ENCODE results near the gene PPP2R5C. TPM values are rescaled to one million over a fixed set of nuclear protein-coding genes. Genes with fewer than 3 reads are reported as not detected.

The PPP2R5C gene
- total and polyA plus RNA-seq, 2 donors from 2014 or later: 65.6 to 129 TPM

- no peak for DNase-seq
- H3K27me3 ChIP-seq (ENCODE audit: control insufficient read depth, insufficient read depth, low read length): no peaks in the 10 kb centered on the region
- intact Hi-C loops (cut with DNase I): no loop called here
These were observed 26.6 kb downstream of the PPP2R5C start for GRCh38 chr14:101788016-101788635.

GRCh38 chr14:101789222-101789621 lies 27.7 kb downstream of the PPP2R5C start:
- no peaks in the 10 kb centered on the region for H3K36me3 ChIP-seq (ENCODE audit: control insufficient read depth in 2 of 3, insufficient read depth in 3 of 3, low read length in 3 of 3)
- H3K27me3 ChIP-seq (ENCODE audit: control insufficient read depth, insufficient read depth, low read length): no peaks in the 10 kb centered on the region
- intact Hi-C loops (cut with DNase I): no loop called here
- no peak overlapping the region for H3K9ac ChIP-seq (ENCODE audit: low read length in 3 of 3)
- no peak overlapping the region for H3K27ac ChIP-seq (ENCODE audit: low read depth in 2 of 2, low read length in 2 of 2)
- H3K4me1 ChIP-seq (ENCODE audit: control insufficient read depth in 2 of 3, insufficient read depth in 2 of 3, low read depth in 1 of 3, low read length in 3 of 3): no peaks in the 10 kb centered on the region
- no peak for DNase-seq
- H3K4me3 ChIP-seq (ENCODE audit: low read length in 3 of 3): no peak overlapping the region
- no peak for FAIRE-seq
- TF ChIP-seq CTCF (IDR thresholded peaks at IDR 0.05; ENCODE audit: borderline replicate concordance, extremely low read depth, insufficient read depth): no peak
- H3K9me3 ChIP-seq (ENCODE audit: control insufficient read depth in 2 of 3, insufficient read depth in 1 of 3, low read length in 3 of 3): no peaks in the 10 kb centered on the region

More at GRCh38 chr14:101788016-101788635, 26.6 kb downstream of the PPP2R5C start:
- no peaks in the 10 kb centered on the region for H3K36me3 ChIP-seq (ENCODE audit: control insufficient read depth in 2 of 3, insufficient read depth in 3 of 3, low read length in 3 of 3)
- H3K9me3 ChIP-seq (ENCODE audit: control insufficient read depth in 2 of 3, insufficient read depth in 1 of 3, low read length in 3 of 3): no peaks in the 10 kb centered on the region
- FAIRE-seq: no peak
- H3K4me3 ChIP-seq (ENCODE audit: low read length in 3 of 3): no peak overlapping the region
- H3K27ac ChIP-seq (ENCODE audit: low read depth in 2 of 2, low read length in 2 of 2): no peak overlapping the region
- no peak overlapping the region for H3K9ac ChIP-seq (ENCODE audit: low read length in 3 of 3)
- H3K4me1 ChIP-seq (ENCODE audit: control insufficient read depth in 2 of 3, insufficient read depth in 2 of 3, low read depth in 1 of 3, low read length in 3 of 3): no peaks in the 10 kb centered on the region
- no peak for TF ChIP-seq CTCF (IDR thresholded peaks at IDR 0.05; ENCODE audit: borderline replicate concordance, extremely low read depth, insufficient read depth)

GRCh38 chr14:101790232-101790631 lies 28.7 kb downstream of the PPP2R5C start:
- no peak for DNase-seq
- intact Hi-C loops (cut with DNase I): no loop called here

More at GRCh38 chr14:101790232-101790631, 28.7 kb downstream of the PPP2R5C start:
- Histone ChIP-seq H3K4me1 (ENCODE audit: control insufficient read depth in 2 of 3, insufficient read depth in 2 of 3, low read depth in 1 of 3, low read length in 3 of 3) (no peaks in the 10 kb centered on the region), H3K9me3 (ENCODE audit: control insufficient read depth in 2 of 3, insufficient read depth in 1 of 3, low read length in 3 of 3) (no peaks in the 10 kb centered on the region), H3K27ac (ENCODE audit: low read depth in 2 of 2, low read length in 2 of 2) (no peak overlapping the region), H3K27me3 (ENCODE audit: control insufficient read depth, insufficient read depth, low read length) (no peaks in the 10 kb centered on the region), H3K9ac (ENCODE audit: low read length in 3 of 3) (no peak overlapping the region), H3K36me3 (ENCODE audit: control insufficient read depth in 2 of 3, insufficient read depth in 3 of 3, low read length in 3 of 3) (no peaks in the 10 kb centered on the region), H3K4me3 (ENCODE audit: low read length in 3 of 3) (no peak overlapping the region)
- FAIRE-seq: no peak
- no peak for TF ChIP-seq CTCF (IDR thresholded peaks at IDR 0.05; ENCODE audit: borderline replicate concordance, extremely low read depth, insufficient read depth)

Data from kidney (tissue), 14 donors.